H9 (cell line): ENCODE data around the gene GIPC1. TPM values are rescaled to one million over a fixed set of nuclear protein-coding genes. Genes with fewer than 3 reads are reported as not detected.

Source experiments
- DNase-seq: peaks from one replicate; pipeline ENCODE4 v3.0.0-alpha.2; 2017
- H2AFZ ChIP-seq: one replicate; pipeline ENCODE4 v1.6.1; 2013; ENCODE audit warnings: mild to moderate bottlenecking, low read length, control low read depth, moderate library complexity
- H2AK5ac ChIP-seq: 2 replicates; pipeline ENCODE4 v1.6.1; 2013; ENCODE audit warnings: low read length, control low read depth, mixed read lengths; ENCODE audit not compliant: insufficient read length
- H2BK120ac ChIP-seq: one replicate; pipeline ENCODE4 v1.6.1; 2013; ENCODE audit warnings: low read depth, mild to moderate bottlenecking, low read length, control low read depth, inconsistent platforms; ENCODE audit not compliant: poor library complexity, severe bottlenecking
- H2BK12ac ChIP-seq: 2 replicates; pipeline ENCODE4 v1.6.1; 2013; ENCODE audit warnings: low read length, control low read depth, mixed read lengths, low read depth; ENCODE audit not compliant: insufficient read length
- H2BK15ac ChIP-seq: 2 replicates; pipeline ENCODE4 v1.6.1; 2013; ENCODE audit warnings: low read depth, low read length, control low read depth
- H2BK20ac ChIP-seq: one replicate; pipeline ENCODE4 v1.6.1; 2013; ENCODE audit warnings: low read depth, mild to moderate bottlenecking, low read length, control low read depth, inconsistent platforms; ENCODE audit not compliant: poor library complexity, severe bottlenecking
- H2BK5ac ChIP-seq: 2 replicates; pipeline ENCODE4 v1.6.1; 2013; ENCODE audit warnings: low read length, control low read depth, mixed read lengths; ENCODE audit not compliant: insufficient read length
- H3K14ac ChIP-seq: 2 replicates; pipeline ENCODE4 v1.6.1; 2013; ENCODE audit warnings: low read length, control low read depth; ENCODE audit not compliant: insufficient read depth
- H3K18ac ChIP-seq: 2 replicates; pipeline ENCODE4 v1.6.1; 2013; ENCODE audit warnings: low read depth, mild to moderate bottlenecking, mixed read lengths, low read length, control low read depth; ENCODE audit not compliant: insufficient read length
- H3K23ac ChIP-seq: 2 replicates; pipeline ENCODE4 v1.6.1; 2013; ENCODE audit warnings: low read length, control low read depth, mixed read lengths, low read depth; ENCODE audit not compliant: insufficient read length
- H3K23me2 ChIP-seq: 2 replicates; pipeline ENCODE4 v1.6.1; 2013; ENCODE audit warnings: low read depth, mild to moderate bottlenecking, mixed read lengths, low read length, control low read depth; ENCODE audit not compliant: insufficient read length, poor library complexity, severe bottlenecking
- H3K27ac ChIP-seq: 2 replicates; pipeline ENCODE4 v1.5.1; 2013; ENCODE audit warnings: low read length, control low read depth, mixed read lengths, low read depth; ENCODE audit not compliant: insufficient read length
- H3K27me3 ChIP-seq: 2 replicates; pipeline ENCODE4 v1.6.1; 2013; ENCODE audit warnings: low read length, control low read depth, inconsistent platforms; ENCODE audit not compliant: insufficient read depth
- H3K4ac ChIP-seq: 2 replicates; pipeline ENCODE4 v1.6.1; 2013; ENCODE audit warnings: low read depth, mild to moderate bottlenecking, control low read depth, inconsistent platforms, low read length, moderate library complexity
- H3K4me1 ChIP-seq: 2 replicates; pipeline ENCODE4 v1.6.1; 2013; ENCODE audit warnings: low read length, control low read depth, inconsistent platforms; ENCODE audit not compliant: insufficient read depth
- H3K4me2 ChIP-seq: 2 replicates; pipeline ENCODE4 v1.6.1; 2013; ENCODE audit warnings: low read length, control low read depth, mixed read lengths; ENCODE audit not compliant: insufficient read length, insufficient read depth
- H3K56ac ChIP-seq: 2 replicates; pipeline ENCODE4 v1.6.1; 2013; ENCODE audit warnings: low read depth, mild to moderate bottlenecking, mixed read lengths, low read length, control low read depth; ENCODE audit not compliant: insufficient read length
- H3K79me1 ChIP-seq: 2 replicates; pipeline ENCODE4 v1.6.1; 2013; ENCODE audit warnings: low read depth, mild to moderate bottlenecking, moderate library complexity, low read length, control low read depth, inconsistent platforms; ENCODE audit not compliant: insufficient read depth, poor library complexity, severe bottlenecking
- H3K79me2 ChIP-seq: 2 replicates; pipeline ENCODE4 v1.6.1; 2013; ENCODE audit warnings: low read length, control low read depth, inconsistent platforms; ENCODE audit not compliant: insufficient read depth
- H3K9ac ChIP-seq: 2 replicates; pipeline ENCODE4 v1.6.1; 2013; ENCODE audit warnings: low read length, control low read depth, mixed read lengths; ENCODE audit not compliant: insufficient read length; ENCODE audit errors: extremely low read depth
- H3K9me3 ChIP-seq: one replicate; pipeline ENCODE4 v1.6.1; 2013; ENCODE audit warnings: low read depth, low read length, inconsistent platforms; ENCODE audit not compliant: control insufficient read depth
- H3T11ph ChIP-seq: one replicate; pipeline ENCODE4 v1.6.1; 2013; ENCODE audit warnings: mild to moderate bottlenecking, low read length, control low read depth, inconsistent platforms
- H4K20me1 ChIP-seq: one replicate; pipeline ENCODE4 v1.6.1; 2013; ENCODE audit not compliant: control insufficient read depth, insufficient read length, insufficient read depth
- H4K5ac ChIP-seq: 2 replicates; pipeline ENCODE4 v1.6.1; 2013; ENCODE audit warnings: low read depth, mild to moderate bottlenecking, mixed read lengths, low read length, control low read depth; ENCODE audit not compliant: insufficient read length
- H4K8ac ChIP-seq: replicated peaks from 2 replicates; pipeline ENCODE4 v1.6.1; 2013; ENCODE audit warnings: low read length, control low read depth, mixed read lengths, low read depth; ENCODE audit not compliant: insufficient read length
- H4K91ac ChIP-seq: 2 replicates; pipeline ENCODE4 v1.6.1; 2013; ENCODE audit warnings: low read depth, mild to moderate bottlenecking, moderate library complexity, mixed read lengths, low read length, control low read depth; ENCODE audit not compliant: insufficient read length
- H3K27ac Mint-ChIP-seq, 3 experiments: 2 replicates in 2 of 3; 3 replicates in 1 of 3; pipeline ENCODE4 v1.8.0; 2020 to 2021; ENCODE audit warnings: mixed read lengths in 3 of 3, mild to moderate bottlenecking in 1 of 3, moderate library complexity in 1 of 3
- H3K27me3 Mint-ChIP-seq: 2 replicates; pipeline ENCODE4 v1.8.0; 2021; ENCODE audit warnings: low read depth, mild to moderate bottlenecking, moderate library complexity, mixed read lengths
- H3K36me3 Mint-ChIP-seq, 3 experiments: 2 replicates in 2 of 3; 3 replicates in 1 of 3; pipeline ENCODE4 v1.8.0; 2020 to 2021; ENCODE audit warnings: low read depth in 3 of 3, mixed read lengths in 3 of 3; ENCODE audit not compliant: insufficient read depth in 1 of 3
- H3K4me1 Mint-ChIP-seq, 2 experiments: 2 replicates each; pipeline ENCODE4 v1.8.0; 2020; ENCODE audit warnings: mixed read lengths in 2 of 2
- H3K4me3 Mint-ChIP-seq, 2 experiments: 2 replicates in 1 of 2; 3 replicates in 1 of 2; pipeline ENCODE4 v1.8.0; 2020 to 2021; ENCODE audit warnings: mild to moderate bottlenecking in 2 of 2, mixed read lengths in 2 of 2, moderate library complexity in 1 of 2
- H3K9me3 Mint-ChIP-seq, 2 experiments: 2 replicates in 1 of 2; 3 replicates in 1 of 2; pipeline ENCODE4 v1.8.0; 2020; ENCODE audit warnings: mild to moderate bottlenecking in 2 of 2, mixed read lengths in 2 of 2, moderate library complexity in 1 of 2
- CTCF ChIP-seq: fragments of 200-600 bp; sonication (generic); conservative IDR thresholded peaks from 3 replicates; pipeline ENCODE4 v1.8.0; 2021; ENCODE audit warnings: antibody characterized with exemption, mild to moderate bottlenecking
- WGBS: extraction: QIAGEN DNeasy Blood & Tissue Kit; methylation state at CpG from one replicate; pipeline ENCODE4 v1.1.7; 2013; ENCODE audit warnings: missing lambda C conversion rate, low lambda C conversion rate, mixed read lengths; ENCODE audit not compliant: insufficient read length; ENCODE audit errors: extremely low coverage; 5-methylcytosine and 5-hydroxymethylcytosine counted together
- total RNA-seq: library from RNA; stranded (reverse); gene quantifications from 2 replicates; pipeline ENCODE4 v1.2.1, GENCODE V29; 2021

The GIPC1 gene
- total RNA-seq, 1 experiment from 2014 or later: 70.6 TPM

- H4K20me1 ChIP-seq: no peaks in the 10 kb centered on the region
- no peak overlapping the region for H3K23ac ChIP-seq
- no peak overlapping the region for H4K8ac ChIP-seq
- H3K18ac ChIP-seq: no peak overlapping the region
- no peak overlapping the region for H2BK120ac ChIP-seq
- no peak overlapping the region for H2AFZ ChIP-seq
- H3K79me2 ChIP-seq: peaks cover 2% of the 10 kb centered on the region; the same call in 1 of the 2 replicates
- DNase-seq: no peak
- Mint-ChIP-seq H3K36me3 (peaks cover 9 to 15% (median 13%) of the 10 kb centered on the region in 3 experiments; a peak in 6 of 7 replicates), H3K27me3 (no peaks in the 10 kb centered on the region; the same call in none of the 2 replicates), H3K27ac (peak overlapping the region in 2 of 3 experiments; percentile 42 to 55; a peak in 1 of 7 replicates), H3K4me1 (peaks cover 22% of the 10 kb centered on the region in 2 experiments), H3K4me3 (peak overlapping the region in 1 of 2 experiments; percentile 94; a peak in 1 of 5 replicates), H3K9me3 (no peaks in the 10 kb centered on the region)
- no peak overlapping the region for H4K91ac ChIP-seq
- peaks cover 4% of the 10 kb centered on the region for H3K23me2 ChIP-seq
- no peak overlapping the region for H2BK12ac ChIP-seq
- TF ChIP-seq CTCF: no peak
- H3K27ac ChIP-seq: no peak overlapping the region
- no peak overlapping the region for H4K5ac ChIP-seq
- WGBS: no CpG with 5 or more reads among the region's 6 CpGs
- H3K4me1 ChIP-seq: peaks cover 4% of the 10 kb centered on the region; the same call in 1 of the 2 replicates
- no peak overlapping the region for H2BK5ac ChIP-seq
- no peak overlapping the region; the same call in 1 of the 2 replicates for H3K14ac ChIP-seq
- no peaks in the 10 kb centered on the region for H3K9me3 ChIP-seq
- H3K9ac ChIP-seq: no peak overlapping the region
- H3K27me3 ChIP-seq: no peaks in the 10 kb centered on the region
- no peak overlapping the region for H2BK15ac ChIP-seq
- H3K4me2 ChIP-seq: no peak overlapping the region
- no peak overlapping the region for H3T11ph ChIP-seq
- H3K4ac ChIP-seq: no peak overlapping the region
- peaks cover 3% of the 10 kb centered on the region for H3K79me1 ChIP-seq
- H2AK5ac ChIP-seq: no peak overlapping the region
- H2BK20ac ChIP-seq: no peak overlapping the region
- no peak overlapping the region for H3K56ac ChIP-seq
Observed at GRCh38 chr19:14497228-14497921, 1.4 kb upstream of the GIPC1 start.
